AG10803 (cell line): ENCODE data around the gene C9orf85.
A peak's percentile ranks its signal among the peaks of the same experiment; 100 is the strongest.

ENCODE experiments used
- DNase-seq: peaks from one replicate; pipeline ENCODE4 v3.0.0; 2010; ENCODE audit warnings: low read depth
- H3K4me3 ChIP-seq: 2 replicates; pipeline ENCODE4 v1.5.1; 2011; ENCODE audit warnings: mild to moderate bottlenecking, low read length, control low read depth
- CTCF ChIP-seq: conservative IDR thresholded peaks from 2 replicates; pipeline ENCODE4 v1.5.1; 2011; ENCODE audit warnings: mild to moderate bottlenecking, low read length, control low read depth, inconsistent platforms

Gene C9orf85

DNA sequence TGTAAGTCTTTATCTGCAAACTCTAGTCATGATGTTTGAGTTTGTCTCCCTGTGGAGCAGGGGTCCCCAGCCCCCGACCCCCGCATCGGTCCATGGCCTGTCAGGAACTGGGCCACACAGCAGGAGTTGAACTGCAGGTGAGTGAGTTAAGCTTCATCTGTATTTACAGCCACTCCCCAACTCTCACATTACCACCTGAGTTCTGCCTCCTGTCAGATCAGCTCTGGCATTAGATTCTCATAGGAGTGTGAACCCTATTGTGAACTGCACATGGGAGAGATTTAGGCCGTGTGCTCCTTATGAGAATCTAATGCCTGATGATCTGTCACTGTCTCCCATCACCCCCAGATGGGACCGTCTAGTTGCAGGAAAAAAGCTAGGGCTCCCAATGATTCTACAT lies 7.0 kb downstream of the C9orf85 start:
- H3K4me3 ChIP-seq, result no peak overlapping the region
- no peak for TF ChIP-seq CTCF
- DNase-seq, result no peak

DNA sequence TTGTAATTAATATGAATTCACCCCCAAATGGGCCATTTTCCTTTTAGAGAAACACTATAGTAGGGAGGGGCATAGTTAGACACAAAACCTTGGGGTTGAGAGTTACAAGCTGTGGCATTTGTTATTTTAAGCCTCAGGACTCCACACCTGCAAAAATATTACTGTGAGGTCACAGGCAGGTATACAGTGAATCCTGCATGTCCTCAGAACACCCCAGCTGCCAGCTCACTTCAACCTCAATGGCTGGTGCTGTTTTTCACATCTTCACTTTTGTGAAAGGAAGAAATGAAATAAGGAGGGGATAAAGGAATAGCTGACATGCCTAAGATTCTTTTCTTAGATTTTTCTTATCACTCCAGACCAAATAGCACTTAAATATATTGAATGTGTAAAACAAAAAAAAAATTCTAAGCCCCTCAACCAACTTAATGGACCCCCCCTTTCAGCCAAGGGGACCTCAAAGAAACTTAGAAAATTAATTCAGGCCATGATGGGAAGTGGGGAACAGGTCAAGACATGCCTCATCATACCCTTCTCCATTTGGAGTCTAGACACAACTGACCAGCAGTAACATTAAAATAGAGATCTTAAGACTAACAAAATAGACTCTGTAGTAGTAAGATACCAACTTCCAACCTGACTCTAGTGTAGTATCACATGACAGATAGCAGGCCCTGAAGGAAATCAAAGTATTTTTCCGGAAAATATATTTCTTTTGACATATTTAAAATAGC lies 9.2 kb downstream of the C9orf85 start:
- H3K4me3 ChIP-seq, result no peak overlapping the region
- no peak for TF ChIP-seq CTCF
- DNase-seq, result no peak

GRCh38 chr9:71921190-71921814 lies 9.9 kb downstream of the C9orf85 start:
- TF ChIP-seq CTCF, result no peak
- H3K4me3 ChIP-seq, result no peak overlapping the region
- DNase-seq, result no peak

DNA sequence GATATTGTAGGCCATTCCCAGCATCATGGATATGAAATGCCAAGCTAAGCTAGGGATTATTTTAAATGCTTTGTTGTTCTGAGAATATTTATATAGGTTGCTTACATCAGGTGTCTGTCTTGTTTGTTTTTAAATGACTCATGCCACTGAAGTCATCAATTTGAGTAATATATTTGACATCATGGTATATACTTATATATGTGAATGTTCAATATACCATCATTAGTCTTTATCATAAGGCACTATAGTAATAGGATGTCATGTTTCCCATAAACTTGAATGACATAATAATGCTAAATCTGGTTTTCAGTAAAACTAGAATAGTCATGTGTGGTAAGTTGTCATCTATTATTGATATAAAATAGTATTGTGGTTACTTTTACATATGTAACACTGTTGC lies 13.1 kb downstream of the C9orf85 start:
- TF ChIP-seq CTCF, result no peak
- no peak overlapping the region for H3K4me3 ChIP-seq

GRCh38 chr9:71925834-71926233 lies 14.4 kb downstream of the C9orf85 start:
- no peak overlapping the region for H3K4me3 ChIP-seq
- DNase-seq, result no peak
- TF ChIP-seq CTCF, result no peak

More for the DNA sequence above, 13.1 kb downstream of the C9orf85 start:
- no peak for DNase-seq

GRCh38 chr9:71928376-71928775 lies 16.9 kb downstream of the C9orf85 start:
- peak; percentile 24 for DNase-seq
- no peak overlapping the region for H3K4me3 ChIP-seq
- TF ChIP-seq CTCF, result no peak

GRCh38 chr9:71928806-71929205 lies 17.4 kb downstream of the C9orf85 start:
- no peak for TF ChIP-seq CTCF
- H3K4me3 ChIP-seq, result no peak overlapping the region
- peak; percentile 48 for DNase-seq
